ENCODE results near the gene SCEL. TPM values are rescaled to one million over a fixed set of nuclear protein-coding genes. Genes with fewer than 3 reads are reported as not detected.

The SCEL gene
- total RNA-seq (2022) (1.0 and 1.3 TPM in 2 replicates), Bru-seq, nascent RNA (percentile 33 among the genes with signal in this experiment), BruChase-seq, experiment 1, labeled RNA remaining after a 6-hour chase (percentile 26 among the genes with signal in this experiment), BruChase-seq, experiment 2, labeled RNA remaining after a 2-hour chase (percentile 34 among the genes with signal in this experiment)
- long read RNA-seq, partial matches to known transcripts: 0 of 6 reads
- long read RNA-seq, other reads (novel, unspliced or antisense): 6 of 6 reads

DNA sequence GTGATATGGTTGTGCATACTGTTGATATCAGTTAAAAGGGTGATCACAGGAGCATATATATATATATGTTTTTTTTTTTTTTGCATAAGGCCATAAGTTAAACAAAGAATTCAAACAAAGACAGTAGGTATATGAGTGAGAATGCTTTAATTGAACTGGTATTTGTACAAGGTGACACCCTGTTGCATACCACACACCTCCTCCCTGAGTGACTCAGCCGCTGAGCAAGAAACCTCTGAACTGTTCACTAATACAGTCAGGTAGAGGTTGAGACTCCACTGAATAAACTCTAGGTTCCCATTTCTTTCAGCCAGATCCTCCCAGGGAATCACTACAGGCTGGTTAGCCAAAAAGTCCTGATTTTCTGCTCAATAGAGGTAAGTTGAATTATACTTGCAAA lies at the start of gene SCEL:
Gene SCEL (plus strand): TSS at position 259 of the 400 bp plus-strand sequence. CDS start 20,170 bp downstream, outside the sequence.
- intact Hi-C loops (cut with micrococcal nuclease): no loop called here
- Mint-ChIP-seq H3K4me3 (ENCODE audit: unreplicated experiment) (no peak within 1 kb of the TSS), H3K36me3 (ENCODE audit: insufficient read depth, unreplicated experiment) (no peaks in the 10 kb centered on the region), H3K9me3 (ENCODE audit: unreplicated experiment) (no peaks in the 10 kb centered on the region), H3K4me1 (ENCODE audit: insufficient read depth, unreplicated experiment) (peaks cover 21% of the 10 kb centered on the region), H3K27me3 (ENCODE audit: insufficient read depth, unreplicated experiment) (peaks cover 7% of the 10 kb centered on the region), H3K27ac (ENCODE audit: low read depth, unreplicated experiment) (no peak within 1 kb of the TSS)
- no peak for TF ChIP-seq CTCF (IDR thresholded peaks at IDR 0.05; ENCODE audit: unreplicated experiment)
- CTCF ChIA-PET: interaction anchor here (0.6 to 0.9 kb wide), 3 partner anchors 14 to 43 kb away, joined by 4 to 7 read pairs (median 7); no protein-coding TSS in a partner anchor
- no TSS peak for BruUV-seq (replicated peaks)
- DNase-seq (ENCODE audit: unreplicated experiment): peak; percentile 61
- POLR2A ChIA-PET: interaction anchor here (1.0 kb wide), 1 partner anchor 26 kb away, joined by 3 read pairs; no protein-coding TSS in a partner anchor

DNA sequence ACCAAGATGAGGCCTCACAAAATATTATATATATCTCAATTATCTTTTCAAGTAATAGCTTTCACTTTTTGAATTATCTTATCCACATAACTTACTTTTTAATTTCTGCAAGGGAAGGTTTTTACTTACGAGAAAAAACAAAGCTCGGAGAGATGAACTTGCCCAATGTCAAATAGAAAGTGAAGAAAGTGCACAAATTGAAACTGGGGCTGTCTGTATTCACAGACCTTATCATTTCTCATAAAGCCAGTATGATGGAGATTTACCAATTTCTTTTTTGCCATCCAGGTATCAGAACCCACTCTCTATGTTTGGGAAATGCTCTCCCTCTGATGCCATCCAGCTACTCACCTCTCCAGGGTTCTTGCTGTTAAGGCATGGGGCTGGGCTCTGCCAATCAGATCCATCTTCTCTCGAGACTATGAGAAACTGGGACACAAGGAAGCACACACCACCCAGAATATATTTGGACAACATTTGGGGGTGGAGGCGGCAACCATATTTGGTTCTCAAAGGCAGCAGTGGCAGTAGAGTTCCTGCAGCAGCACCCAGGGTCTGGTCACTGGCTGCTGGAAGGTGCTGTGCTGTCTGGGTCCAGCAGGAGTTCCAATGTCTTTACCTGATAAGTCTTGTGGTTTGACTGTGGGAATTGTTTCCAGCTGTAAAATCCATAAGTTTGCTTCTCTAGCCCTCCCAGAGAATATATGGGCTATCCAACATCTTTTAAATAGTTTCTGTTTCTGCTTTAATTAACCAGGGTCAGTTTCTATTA lies 45.8 kb upstream of the SCEL start:
- H3K4me1 Mint-ChIP-seq (ENCODE audit: insufficient read depth, unreplicated experiment): no peaks in the 10 kb centered on the region
- intact Hi-C loops (cut with micrococcal nuclease): loop anchor here (5.0 kb wide), 1 partner anchor 263 kb away; no protein-coding TSS in a partner anchor
- no peak for TF ChIP-seq CTCF (IDR thresholded peaks at IDR 0.05; ENCODE audit: unreplicated experiment)
- ChIA-PET POLR2A (no interaction called here), CTCF (interaction anchor here (0.6 to 1.0 kb wide), 5 partner anchors 13 to 92 kb away, joined by 3 to 4 read pairs (median 3); no protein-coding TSS in a partner anchor)
- H3K27me3 Mint-ChIP-seq (ENCODE audit: insufficient read depth, unreplicated experiment): peaks cover 80% of the 10 kb centered on the region
- no peak for DNase-seq (ENCODE audit: unreplicated experiment)
- no TSS peak for BruUV-seq (replicated peaks)
- no peak overlapping the region for H3K27ac Mint-ChIP-seq (ENCODE audit: low read depth, unreplicated experiment)
- no peak overlapping the region for H3K4me3 Mint-ChIP-seq (ENCODE audit: unreplicated experiment)
- H3K9me3 Mint-ChIP-seq (ENCODE audit: unreplicated experiment): no peaks in the 10 kb centered on the region
- no peaks in the 10 kb centered on the region for H3K36me3 Mint-ChIP-seq (ENCODE audit: insufficient read depth, unreplicated experiment)

DNA sequence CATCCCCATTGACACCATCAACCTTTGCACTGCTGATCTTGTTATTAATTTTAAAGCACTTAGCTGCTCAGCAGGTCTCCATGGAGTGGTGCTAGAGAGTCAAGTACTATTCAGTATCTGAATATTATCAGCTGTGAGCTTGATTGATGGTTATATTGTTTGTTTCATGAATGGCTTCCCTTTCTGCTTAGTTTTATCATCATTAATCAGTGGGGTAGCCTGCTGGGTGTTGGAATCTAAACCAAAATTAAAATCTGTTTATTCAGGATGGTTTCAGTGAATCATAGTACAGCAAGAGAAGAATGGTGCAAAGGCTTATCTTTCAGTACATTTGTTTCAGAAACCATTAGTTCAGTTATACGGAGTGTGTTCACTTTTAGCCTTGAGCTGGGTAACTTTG lies 42.5 kb upstream of the SCEL start:
- peak; percentile 49 for DNase-seq (ENCODE audit: unreplicated experiment)
- BruUV-seq (replicated peaks): no TSS peak
- POLR2A ChIA-PET: no interaction called here
- no peaks in the 10 kb centered on the region for H3K9me3 Mint-ChIP-seq (ENCODE audit: unreplicated experiment)
- H3K36me3 Mint-ChIP-seq (ENCODE audit: insufficient read depth, unreplicated experiment): no peaks in the 10 kb centered on the region
- CTCF ChIA-PET: interaction anchor here (0.5 to 3.8 kb wide), 49 partner anchors 9 to 1531 kb away, joined by 3 to 113 read pairs (median 5); no protein-coding TSS in a partner anchor
- H3K4me1 Mint-ChIP-seq (ENCODE audit: insufficient read depth, unreplicated experiment): no peaks in the 10 kb centered on the region
- H3K27me3 Mint-ChIP-seq (ENCODE audit: insufficient read depth, unreplicated experiment): peaks cover 80% of the 10 kb centered on the region
- peak; percentile 58 for TF ChIP-seq CTCF (IDR thresholded peaks at IDR 0.05; ENCODE audit: unreplicated experiment)
- no peak overlapping the region for H3K4me3 Mint-ChIP-seq (ENCODE audit: unreplicated experiment)
- intact Hi-C loops (cut with micrococcal nuclease): loop anchor here (1.0 to 5.0 kb wide), 3 partner anchors 15 to 259 kb away; no protein-coding TSS in a partner anchor
- no peak overlapping the region for H3K27ac Mint-ChIP-seq (ENCODE audit: low read depth, unreplicated experiment)

- intact Hi-C loops (cut with micrococcal nuclease): loop anchor here (5.0 kb wide), 1 partner anchor 258 kb away; no protein-coding TSS in a partner anchor
- DNase-seq (ENCODE audit: unreplicated experiment): no peak
- ChIA-PET CTCF (interaction anchor here (1.0 to 3.8 kb wide), 7 partner anchors 9 to 80 kb away, joined by 3 to 113 read pairs (median 15); no protein-coding TSS in a partner anchor), POLR2A (no interaction called here)
- peaks cover 86% of the 10 kb centered on the region for H3K27me3 Mint-ChIP-seq (ENCODE audit: insufficient read depth, unreplicated experiment)
- no peaks in the 10 kb centered on the region for H3K36me3 Mint-ChIP-seq (ENCODE audit: insufficient read depth, unreplicated experiment)
- no peak overlapping the region for H3K27ac Mint-ChIP-seq (ENCODE audit: low read depth, unreplicated experiment)
- H3K4me3 Mint-ChIP-seq (ENCODE audit: unreplicated experiment): no peak overlapping the region
- no peak for TF ChIP-seq CTCF (IDR thresholded peaks at IDR 0.05; ENCODE audit: unreplicated experiment)
- no TSS peak for BruUV-seq (replicated peaks)
- H3K9me3 Mint-ChIP-seq (ENCODE audit: unreplicated experiment): no peaks in the 10 kb centered on the region
- H3K4me1 Mint-ChIP-seq (ENCODE audit: insufficient read depth, unreplicated experiment): no peaks in the 10 kb centered on the region
Measured at GRCh38 chr13:77494226-77494625, 41.3 kb upstream of the SCEL start.

Data from MCF 10A (cell line).